H1 (cell line): ENCODE measurements around the gene RTCB. TPM values are rescaled to one million over a fixed set of nuclear protein-coding genes. Genes with fewer than 3 reads are reported as not detected.
"Not testable (repeated sequence)": the region's sequence is repeated elsewhere in the genome, so short reads cannot be mapped to it uniquely, and the experiment has no call there.

Experiments
- CTCF ChIA-PET: fragments of 300-600 bp; sonication (Branson Sonifier 250); formaldehyde crosslinking; loops from one replicate; lab custom pipeline; 2021; ENCODE audit not compliant: partially characterized antibody; lab: Charles Lee
- POLR2A ChIA-PET: fragments of 300-600 bp; sonication (Branson Sonifier 250); formaldehyde crosslinking; loops from one replicate; lab custom pipeline; 2021; ENCODE audit warnings: inconsistent platforms; ENCODE audit not compliant: partially characterized antibody; lab: Charles Lee
- DNase-seq, 2 experiments: peaks; one replicate each; pipeline versions ENCODE4 v3.0.0 to v3.0.0-alpha.2; 2010 to 2022; ENCODE audit warnings: low spot score in 2 of 2, low read depth in 1 of 2, mixed read lengths in 1 of 2
- FAIRE-seq: peaks from 2 replicates; lab custom pipeline; 2011; peaks lifted over from hg19 to GRCh38; lab: Jason Lieb, UNC
- H2AFZ ChIP-seq: 2 replicates; pipeline ENCODE4 v1.8.1; 2012; ENCODE audit warnings: low read length, inconsistent platforms
- H2AK5ac ChIP-seq: 2 replicates; pipeline ENCODE4 v1.6.1; 2013; ENCODE audit warnings: low read depth, low read length
- H2BK120ac ChIP-seq: replicated peaks from 2 replicates; pipeline ENCODE3; 2013; ENCODE audit warnings: low read depth, low read length, inconsistent platforms
- H2BK12ac ChIP-seq: 2 replicates; pipeline ENCODE4 v1.6.1; 2013; ENCODE audit warnings: low read depth, low read length
- H2BK15ac ChIP-seq: 2 replicates; pipeline ENCODE4 v1.6.1; 2013; ENCODE audit warnings: low read length
- H2BK20ac ChIP-seq: 2 replicates; pipeline ENCODE4 v1.6.1; 2013; ENCODE audit warnings: low read length
- H2BK5ac ChIP-seq: 2 replicates; pipeline ENCODE4 v1.6.1; 2013; ENCODE audit warnings: low read depth, low read length
- H3K14ac ChIP-seq: 2 replicates; pipeline ENCODE4 v1.6.1; 2013; ENCODE audit warnings: inconsistent platforms; ENCODE audit not compliant: insufficient read length
- H3K18ac ChIP-seq: 2 replicates; pipeline ENCODE4 v1.6.1; 2013; ENCODE audit warnings: low read length; ENCODE audit errors: extremely low read depth
- H3K23ac ChIP-seq: 2 replicates; pipeline ENCODE4 v1.6.1; 2013; ENCODE audit warnings: inconsistent platforms; ENCODE audit not compliant: insufficient read length
- H3K23me2 ChIP-seq: 2 replicates; pipeline ENCODE4 v1.6.1; 2013; ENCODE audit warnings: low read depth, low read length
- H3K27ac ChIP-seq: 2 replicates; pipeline ENCODE4 v1.6.1; 2011; ENCODE audit warnings: low read depth, low read length, inconsistent platforms
- H3K27me3 ChIP-seq, 4 experiments: replicated peaks in 1 of 4; 1 replicate in 1 of 4; 2 replicates in 3 of 4; pipeline versions ENCODE4 v1.6.1 to v1.8.1; 2011 to 2013; ENCODE audit warnings: low read length in 3 of 4, mild to moderate bottlenecking in 3 of 4, inconsistent platforms in 2 of 4, mixed read lengths in 2 of 4, moderate library complexity in 1 of 4; ENCODE audit not compliant: control insufficient read depth in 3 of 4, insufficient read depth in 3 of 4; ENCODE audit errors: extremely low read depth in 1 of 4
- H3K36me3 ChIP-seq, 4 experiments: 2 replicates each; pipeline versions ENCODE4 v1.6.1 to v1.8.1; 2011 to 2013; ENCODE audit warnings: mild to moderate bottlenecking in 4 of 4, low read length in 3 of 4, moderate library complexity in 2 of 4, control low read depth in 1 of 4, inconsistent platforms in 1 of 4; ENCODE audit not compliant: insufficient read depth in 4 of 4, control insufficient read depth in 2 of 4
- H3K4ac ChIP-seq: replicated peaks from 2 replicates; pipeline ENCODE3; 2013; ENCODE audit warnings: low read length, low read depth, mixed read lengths, inconsistent platforms; ENCODE audit not compliant: insufficient read length
- H3K4me1 ChIP-seq, 4 experiments: replicated peaks in 1 of 4; 1 replicate in 1 of 4; 2 replicates in 3 of 4; pipeline versions ENCODE4 v1.6.1 to v1.8.1; 2011 to 2013; ENCODE audit warnings: low read length in 3 of 4, inconsistent platforms in 2 of 4, mixed read lengths in 1 of 4; ENCODE audit not compliant: insufficient read depth in 4 of 4, control insufficient read depth in 3 of 4
- H3K4me2 ChIP-seq, 2 experiments: 2 replicates each; pipeline versions ENCODE4 v1.6.1 to v1.8.1; 2011 to 2013; ENCODE audit warnings: low read depth in 2 of 2, low read length in 2 of 2, control low read depth in 1 of 2, inconsistent platforms in 1 of 2, mild to moderate bottlenecking in 1 of 2; ENCODE audit not compliant: insufficient read depth in 1 of 2
- H3K4me3 ChIP-seq, 4 experiments: fragments of 200-600, 300-600 bp in 1 of 4; sonication (generic), shearing (Covaris generic), sonication (Bioruptor Twin) in 1 of 4; 2 replicates each; pipeline versions ENCODE4 v1.5.1 to v1.8.1; 2011 to 2016; ENCODE audit warnings: low read length in 4 of 4, low read depth in 3 of 4, control low read depth in 2 of 4, inconsistent platforms in 2 of 4, mild to moderate bottlenecking in 2 of 4, mixed read lengths in 1 of 4, moderate library complexity in 1 of 4; ENCODE audit not compliant: insufficient read depth in 2 of 4; ENCODE audit errors: extremely low read depth in 1 of 4
- H3K56ac ChIP-seq: replicated peaks from 2 replicates; pipeline ENCODE3; 2013; ENCODE audit warnings: low read depth, mild to moderate bottlenecking, mixed read lengths, low read length, inconsistent platforms; ENCODE audit not compliant: insufficient read length
- H3K79me1 ChIP-seq: 2 replicates; pipeline ENCODE4 v1.6.1; 2013; ENCODE audit warnings: low read depth, low read length, control low read depth
- H3K79me2 ChIP-seq, 2 experiments: 2 replicates each; pipeline versions ENCODE4 v1.6.1 to v1.8.1; 2012 to 2013; ENCODE audit warnings: low read length in 2 of 2, mild to moderate bottlenecking in 2 of 2, inconsistent platforms in 1 of 2; ENCODE audit not compliant: insufficient read depth in 2 of 2, control insufficient read depth in 1 of 2
- H3K9ac ChIP-seq, 4 experiments: replicated peaks in 1 of 4; 1 replicate in 1 of 4; 2 replicates in 3 of 4; pipeline versions ENCODE4 v1.6.1 to v1.8.1; 2011 to 2013; ENCODE audit warnings: low read depth in 3 of 4, low read length in 3 of 4, control low read depth in 2 of 4, mild to moderate bottlenecking in 2 of 4, moderate library complexity in 2 of 4, inconsistent platforms in 1 of 4; ENCODE audit errors: extremely low read depth in 1 of 4
- H3K9me3 ChIP-seq, 2 experiments: 2 replicates each; pipeline versions ENCODE4 v1.6.1 to v1.8.1; 2012 to 2013; ENCODE audit warnings: mild to moderate bottlenecking in 2 of 2, moderate library complexity in 2 of 2, control low read depth in 1 of 2, inconsistent platforms in 1 of 2, low read depth in 1 of 2, low read length in 1 of 2, mixed read lengths in 1 of 2; ENCODE audit not compliant: insufficient read depth in 2 of 2
- H4K20me1 ChIP-seq, 2 experiments: replicated peaks in 1 of 2; 2 replicates each; pipeline versions ENCODE3 to v1.8.1; 2011 to 2013; ENCODE audit warnings: inconsistent platforms in 2 of 2, low read length in 2 of 2, mild to moderate bottlenecking in 1 of 2; ENCODE audit not compliant: insufficient read depth in 2 of 2, control insufficient read depth in 1 of 2
- H4K5ac ChIP-seq: 2 replicates; pipeline ENCODE4 v1.6.1; 2013; ENCODE audit warnings: low read length, low read depth, mixed read lengths, inconsistent platforms; ENCODE audit not compliant: insufficient read length
- H4K8ac ChIP-seq: 2 replicates; pipeline ENCODE4 v1.8.0; 2013; ENCODE audit warnings: mild to moderate bottlenecking, moderate library complexity, low read length, inconsistent platforms; ENCODE audit not compliant: insufficient read depth; ENCODE audit errors: extremely low read depth
- H4K91ac ChIP-seq: replicated peaks from 2 replicates; pipeline ENCODE3; 2013; ENCODE audit warnings: low read length, mixed read lengths, inconsistent platforms; ENCODE audit not compliant: insufficient read length
- WGBS, 2 experiments: shearing (Covaris generic) in 1 of 2; methylation state at CpG; one replicate each; pipeline versions ENCODE4 v1.1.6 to v1.1.7; 2013 to 2015; ENCODE audit warnings: low lambda C conversion rate in 2 of 2, mixed read lengths in 2 of 2, inconsistent platforms in 1 of 2, low coverage in 1 of 2, missing lambda C conversion rate in 1 of 2; ENCODE audit not compliant: insufficient replicate concordance in 2 of 2, insufficient coverage in 1 of 2, insufficient read length in 1 of 2; ENCODE audit errors: extremely low coverage in 1 of 2, missing lambda C conversion rate in 1 of 2; 5-methylcytosine and 5-hydroxymethylcytosine counted together
- polyA plus RNA-seq, 7 experiments: library from polyadenylated mRNA; depleted of rRNA in 3 of 7; stranded (reverse) in 5 of 7; unstranded in 2 of 7; fragments of >200 nt in 5 of 7; fragments of 200-250 nt in 2 of 7; gene quantifications; 1 replicate in 5 of 7; 2 replicates in 1 of 7; 4 replicates in 1 of 7; pipeline versions ENCODE4 v1.2.1 to v1.2.3, GENCODE V29; 2011 to 2013; ENCODE audit warnings: missing spikeins in 2 of 7, mixed read lengths in 2 of 7
- total RNA-seq: library from RNA; stranded (reverse); fragmentation: NEBNext Ultra II Directional; extraction: Animal tissue kit (Norgen Biotek cat#: 25700); gene quantifications from 2 replicates; pipeline ENCODE4 v1.2.1, GENCODE V29; 2021
- TF ChIP-seq, protein P1 (sequence below), 3 experiments: IDR thresholded peaks; 1 replicate in 2 of 3; 2 replicates in 1 of 3; pipeline versions ENCODE4 v1.5.1 to v1.6.1; 2011; ENCODE audit warnings: low read length in 3 of 3, mild to moderate bottlenecking in 3 of 3, inconsistent platforms in 2 of 3, low read depth in 1 of 3, moderate library complexity in 1 of 3; ENCODE audit not compliant: insufficient read depth in 1 of 3; ENCODE audit errors: control extremely low read depth in 1 of 3
- TF ChIP-seq, protein P2 (sequence below): IDR thresholded peaks from 2 replicates; pipeline ENCODE4 v1.6.1; 2011; ENCODE audit warnings: low read depth, mild to moderate bottlenecking, low read length; ENCODE audit not compliant: insufficient read depth

The RTCB gene
- total and polyA plus RNA-seq, 2 of the 8 experiments (the other 6 are each of a cell fraction or from before 2014, with no cell fraction given): 104 to 114 TPM

DNA sequence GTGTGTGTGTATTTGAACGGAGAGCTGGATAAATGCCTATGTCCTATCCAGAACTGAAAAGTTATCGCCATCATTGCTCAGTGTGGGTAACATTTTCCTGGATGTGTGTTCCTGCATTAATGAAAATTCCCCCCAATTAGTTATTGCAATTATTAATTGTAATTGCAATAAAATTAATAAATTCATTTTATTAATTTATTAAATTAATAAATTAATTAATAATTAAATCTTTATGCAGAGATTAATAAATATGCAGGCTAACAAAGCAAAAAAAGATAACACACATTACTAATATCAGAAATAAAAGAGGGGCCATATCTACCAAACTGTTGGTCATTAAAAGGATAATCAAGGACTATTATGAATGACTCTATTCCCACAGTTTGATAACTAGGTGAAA lies 50.8 kb downstream of the RTCB start (continued):
- TF ChIP-seq, protein P1, sequence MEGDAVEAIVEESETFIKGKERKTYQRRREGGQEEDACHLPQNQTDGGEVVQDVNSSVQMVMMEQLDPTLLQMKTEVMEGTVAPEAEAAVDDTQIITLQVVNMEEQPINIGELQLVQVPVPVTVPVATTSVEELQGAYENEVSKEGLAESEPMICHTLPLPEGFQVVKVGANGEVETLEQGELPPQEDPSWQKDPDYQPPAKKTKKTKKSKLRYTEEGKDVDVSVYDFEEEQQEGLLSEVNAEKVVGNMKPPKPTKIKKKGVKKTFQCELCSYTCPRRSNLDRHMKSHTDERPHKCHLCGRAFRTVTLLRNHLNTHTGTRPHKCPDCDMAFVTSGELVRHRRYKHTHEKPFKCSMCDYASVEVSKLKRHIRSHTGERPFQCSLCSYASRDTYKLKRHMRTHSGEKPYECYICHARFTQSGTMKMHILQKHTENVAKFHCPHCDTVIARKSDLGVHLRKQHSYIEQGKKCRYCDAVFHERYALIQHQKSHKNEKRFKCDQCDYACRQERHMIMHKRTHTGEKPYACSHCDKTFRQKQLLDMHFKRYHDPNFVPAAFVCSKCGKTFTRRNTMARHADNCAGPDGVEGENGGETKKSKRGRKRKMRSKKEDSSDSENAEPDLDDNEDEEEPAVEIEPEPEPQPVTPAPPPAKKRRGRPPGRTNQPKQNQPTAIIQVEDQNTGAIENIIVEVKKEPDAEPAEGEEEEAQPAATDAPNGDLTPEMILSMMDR (IDR thresholded peaks at IDR 0.05; ENCODE audit: control extremely low read depth in 1 of 3, insufficient read depth in 1 of 3, low read depth in 1 of 3, low read length in 3 of 3): no peak
- TF ChIP-seq, protein P2, sequence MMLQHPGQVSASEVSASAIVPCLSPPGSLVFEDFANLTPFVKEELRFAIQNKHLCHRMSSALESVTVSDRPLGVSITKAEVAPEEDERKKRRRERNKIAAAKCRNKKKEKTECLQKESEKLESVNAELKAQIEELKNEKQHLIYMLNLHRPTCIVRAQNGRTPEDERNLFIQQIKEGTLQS: no peak

DNA sequence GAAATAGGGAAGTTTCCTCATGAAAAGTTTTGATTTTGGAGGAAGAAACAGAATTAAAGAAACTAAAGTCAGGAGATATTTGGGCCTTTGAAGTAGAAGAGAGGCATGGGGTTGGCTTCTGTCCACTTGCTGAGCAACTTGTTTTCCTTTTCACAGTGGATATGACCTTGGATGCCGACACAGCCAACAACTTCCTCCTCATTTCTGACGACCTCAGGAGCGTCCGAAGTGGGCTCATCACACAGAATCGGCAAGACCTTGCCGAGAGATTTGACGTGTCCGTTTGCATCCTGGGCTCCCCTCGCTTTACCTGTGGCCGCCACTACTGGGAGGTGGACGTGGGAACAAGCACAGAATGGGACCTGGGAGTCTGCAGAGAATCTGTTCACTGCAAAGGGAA lies 52.0 kb downstream of the RTCB start:
- H3K14ac ChIP-seq, H2BK120ac ChIP-seq, H3K79me2 ChIP-seq, H3K18ac ChIP-seq, H2BK20ac ChIP-seq, H4K5ac ChIP-seq, H2AK5ac ChIP-seq, H2BK12ac ChIP-seq, H3K9ac ChIP-seq, H3K4me3 ChIP-seq, H2AFZ ChIP-seq, H3K79me1 ChIP-seq, H4K8ac ChIP-seq, POLR2A ChIA-PET, H3K27ac ChIP-seq, H3K4me2 ChIP-seq, H3K27me3 ChIP-seq, H3K56ac ChIP-seq, CTCF ChIA-PET, H3K4ac ChIP-seq, H3K4me1 ChIP-seq, FAIRE-seq, H2BK15ac ChIP-seq, DNase-seq, H3K9me3 ChIP-seq, H2BK5ac ChIP-seq, H4K91ac ChIP-seq, H3K36me3 ChIP-seq, H3K23ac ChIP-seq, H4K20me1 ChIP-seq, H3K23me2 ChIP-seq: not testable (repeated sequence)
- WGBS, 2 experiments: 85% methylated on average over 11 of the region's 11 CpGs; no CpG with 5 or more reads in 1 of the 2 experiments
